Heart right ventricle (tissue), 16 donors: ENCODE measurements around the gene CXCL13. TPM values are rescaled to one million over a fixed set of nuclear protein-coding genes. Genes with fewer than 3 reads are reported as not detected.

ENCODE experiments used
- ATAC-seq, 8 donors: fragments of 200-7000 bp; cut with Tn5 transposase; one replicate each; pipeline ENCODE4 v1.9.1; 2020; ENCODE audit warnings: mild to moderate bottlenecking in 8 of 8, moderate library complexity in 8 of 8, moderate number of reproducible peaks in 1 of 8
- DNase-seq, 2 donors: peaks; one replicate each; pipeline ENCODE4 v3.0.0-alpha.2; 2020
- H3K27ac ChIP-seq, 10 donors: fragments of 200-600 bp; sonication (generic) in 2 of 10; one replicate each; pipeline versions ENCODE4 v1.5.0 to v1.8.0; 2020 to 2022; ENCODE audit warnings: mild to moderate bottlenecking in 3 of 10
- H3K27me3 ChIP-seq, 7 donors: fragments of 200-600 bp; one replicate each; pipeline ENCODE4 v1.8.0; 2021 to 2022; ENCODE audit warnings: mild to moderate bottlenecking in 2 of 7
- H3K36me3 ChIP-seq, 9 donors: fragments of 200-600 bp; sonication (generic) in 1 of 9; one replicate each; pipeline versions ENCODE4 v1.5.0 to v1.8.0; 2020 to 2022; ENCODE audit warnings: mild to moderate bottlenecking in 2 of 9
- H3K4me1 ChIP-seq, 9 donors: fragments of 200-600 bp; sonication (generic) in 1 of 9; one replicate each; pipeline versions ENCODE4 v1.5.0 to v1.8.0; 2020 to 2022; ENCODE audit warnings: mild to moderate bottlenecking in 4 of 9
- H3K4me3 ChIP-seq, 10 donors: fragments of 200-600 bp; sonication (generic) in 2 of 10; one replicate each; pipeline versions ENCODE4 v1.5.0 to v1.8.0; 2020 to 2022; ENCODE audit warnings: mild to moderate bottlenecking in 7 of 10, moderate library complexity in 2 of 10
- H3K9me3 ChIP-seq, 11 donors: fragments of 200-600 bp in 10 of 11; sonication (generic) in 2 of 11; one replicate each; pipeline versions ENCODE4 v1.5.0 to v1.8.0; 2013 to 2022; ENCODE audit warnings: mild to moderate bottlenecking in 2 of 11, control low read depth in 1 of 11, moderate library complexity in 1 of 11
- CTCF ChIP-seq, 9 donors: fragments of 200-600 bp; sonication (generic) in 2 of 9; IDR thresholded peaks; one replicate each; pipeline versions ENCODE4 v1.5.0 to v1.8.0; 2021 to 2022; ENCODE audit warnings: antibody characterized with exemption in 9 of 9, mild to moderate bottlenecking in 5 of 9, moderate library complexity in 1 of 9
- WGBS, 2 donors: extraction: QIAGEN DNeasy Blood & Tissue Kit; methylation state at CpG; one replicate each; pipeline ENCODE4 v1.1.7; 2013; ENCODE audit warnings: inconsistent platforms in 1 of 2; 5-methylcytosine and 5-hydroxymethylcytosine counted together
- intact Hi-C, 10 donors: fragments of 100-400 bp; cut with DNase I; formaldehyde crosslinking; loops; one replicate each; pipeline versions ENCODE4 v1.11.1 to v1.14.2; 2022
- polyA plus RNA-seq, 2 donors: library from polyadenylated mRNA; stranded (reverse); fragments of 200-250 nt; gene quantifications; one replicate each; pipeline ENCODE4 v1.2.3, GENCODE V29; 2013
- total RNA-seq, 10 donors: library from RNA; stranded (reverse); fragmentation: NEBNext Ultra II Directional in 3 of 10; extraction: Animal tissue kit (Norgen Biotek cat#: 25700) in 3 of 10; gene quantifications; one replicate each; pipeline versions ENCODE4 v1.2.1 to v1.2.4, GENCODE V29; 2021 to 2023
- donor health status: Arrhythmogenic right ventricular cardiomyopathy.
- donor health status: ischemic (EF 13 %, LVEDD 7.1; RV severe dilation, severe dysfunction).
- donor health status: healthy with polysubstance abuse.
- donor health status: DM: no; HTN: yes; CAD: no.
- donor health status: DM: no; HTN: no; CAD: no.
- donor health status: ischemic (EF 25% LVEDD 6.9; RV normal size, moderate dysfunction).
- donor health status: ischemic (EF 25% LVEDD 5.7; RV mildly dilated, moderate dysfunction).
- donor health status: healthy.
- donor health status: DM: yes; HTN: yes; CAD: no.
- donor health status: Ischemic cardiomyopathy.
- donor health status: ischemic (EF 35%, LVEDD 5.7; RV mildly dilated, moderate dysfunction).
- donor health status: nonischemic (EF 11% LVEDD 7.7; RV severe dilation, severe dysfunction).
- donor health status: DM: yes; HTN: yes; CAD: no.
- donor health status: PGD.
- donor health status: ischemic (EF 29% LVEDD 5.4; RV normal size, mild dysfunction).
- donor health status: nonischemic (EF 23%, LVEDD 6.1; RV moderate dilation, normal function).

The CXCL13 gene
- total and polyA plus RNA-seq, 12 donors: 0.06 TPM; not detected in 11

DNA sequence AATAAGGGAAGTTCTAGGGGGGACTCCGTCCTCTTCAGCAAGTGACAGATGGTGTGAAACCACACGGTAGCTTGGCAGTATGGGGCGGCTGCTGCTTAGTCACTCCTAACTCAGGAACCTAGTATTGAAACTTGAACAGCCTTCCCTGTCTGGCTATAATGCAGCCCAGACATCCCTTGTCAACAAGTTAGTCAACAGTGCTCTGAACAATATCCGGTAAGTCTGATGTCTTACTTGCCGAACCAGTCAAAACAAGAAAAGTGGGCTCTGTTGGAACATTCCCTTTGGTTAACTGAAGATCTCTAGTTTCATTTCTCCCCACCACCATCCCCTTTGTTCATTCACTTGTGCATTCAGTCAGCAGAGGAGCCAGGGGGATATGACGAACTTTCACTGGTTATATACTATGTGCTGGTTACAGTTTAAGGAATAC lies 18.7 kb upstream of the CXCL13 start:
- DNase-seq (no peak), ATAC-seq (no peak)
- H3K36me3 ChIP-seq: no peaks in the 10 kb centered on the region
- H3K9me3 ChIP-seq: no peaks in the 10 kb centered on the region
- no peak for TF ChIP-seq CTCF (IDR thresholded peaks at IDR 0.05)
- intact Hi-C loops: no loop called here
- H3K27ac ChIP-seq: no peak overlapping the region
- H3K4me1 ChIP-seq: peaks cover 0 to 7% (median 0%) of the 10 kb centered on the region in 9 donors
- no peak overlapping the region for H3K4me3 ChIP-seq
- WGBS, 2 donors: 54 to 58% methylated on average over 6 of the region's 6 CpGs
- peaks cover 0 to 9% (median 0%) of the 10 kb centered on the region in 7 donors for H3K27me3 ChIP-seq

GRCh38 chr4:77590482-77590881 lies 15.1 kb upstream of the CXCL13 start:
- Histone ChIP-seq H3K27ac (no peak overlapping the region), H3K4me3 (no peak overlapping the region), H3K36me3 (no peaks in the 10 kb centered on the region), H3K27me3 (peaks cover 0 to 9% (median 0%) of the 10 kb centered on the region in 7 donors), H3K9me3 (no peaks in the 10 kb centered on the region), H3K4me1 (peaks cover 0 to 21% (median 0%) of the 10 kb centered on the region in 9 donors)
- no peak for DNase-seq
- 86 to 92% methylated on average over 3 of the region's 3 CpGs for WGBS, 2 donors
- TF ChIP-seq CTCF (IDR thresholded peaks at IDR 0.05): no peak
- intact Hi-C loops: loop anchor here in 3 of 10 donors (10.0 kb wide), 2 partner anchors 126 to 206 kb away; no protein-coding TSS in a partner anchor
- no peak for ATAC-seq

GRCh38 chr4:77591532-77591931 lies 14.1 kb upstream of the CXCL13 start:
- ATAC-seq: no peak

GRCh38 chr4:77593101-77593500 lies 12.5 kb upstream of the CXCL13 start:
- DNase-seq (no peak), ATAC-seq (no peak)
- Histone ChIP-seq H3K9me3 (peaks cover 0 to 5% (median 0%) of the 10 kb centered on the region in 11 donors), H3K36me3 (no peaks in the 10 kb centered on the region), H3K4me1 (peaks cover 0 to 17% (median 0%) of the 10 kb centered on the region in 9 donors), H3K4me3 (no peak overlapping the region), H3K27ac (no peak overlapping the region), H3K27me3 (no peaks in the 10 kb centered on the region)
- no peak for TF ChIP-seq CTCF (IDR thresholded peaks at IDR 0.05)
- intact Hi-C loops: loop anchor here in 3 of 10 donors (10.0 kb wide), 2 partner anchors 128 to 208 kb away; no protein-coding TSS in a partner anchor
- 72 to 75% methylated on average over 7 of the region's 7 CpGs for WGBS, 2 donors

More at GRCh38 chr4:77591532-77591931, 14.1 kb upstream of the CXCL13 start:
- Histone ChIP-seq H3K9me3 (no peaks in the 10 kb centered on the region), H3K27ac (no peak overlapping the region), H3K36me3 (no peaks in the 10 kb centered on the region), H3K4me1 (peaks cover 0 to 21% (median 0%) of the 10 kb centered on the region in 9 donors), H3K4me3 (no peak overlapping the region), H3K27me3 (peaks cover 0 to 9% (median 0%) of the 10 kb centered on the region in 7 donors)
- 93 to 98% methylated on average over 1 of the region's 1 CpG for WGBS, 2 donors
- DNase-seq: no peak
- no peak for TF ChIP-seq CTCF (IDR thresholded peaks at IDR 0.05)
- intact Hi-C loops: loop anchor here in 3 of 10 donors (10.0 kb wide), 2 partner anchors 127 to 207 kb away; no protein-coding TSS in a partner anchor
